RWPE1 (cell line): ENCODE measurements around the gene LTO1.

Experiments used
- CTCF ChIA-PET: fragments of 350-600 bp; sonication (Branson Sonifier 250); formaldehyde crosslinking; extraction: SDS; loops from one replicate; lab custom pipeline; 2021; lab: Yijun Ruan, JAX
- POLR2A ChIA-PET: fragments of 400-600 bp; formaldehyde crosslinking; extraction: SDS; loops from one replicate; lab custom pipeline; 2020; ENCODE audit warnings: antibody characterized with exemption; ENCODE audit not compliant: low non-redundant PET; lab: Yijun Ruan, JAX
- DNase-seq: peaks from one replicate; pipeline ENCODE4 v3.0.0; 2012; ENCODE audit warnings: low spot score
- H3K27ac ChIP-seq: fragments of 450-650 bp; 2 replicates; pipeline ENCODE4 v1.5.1; 2017
- CTCF ChIP-seq: fragments of 450-650 bp; conservative IDR thresholded peaks from 2 replicates; pipeline ENCODE4 v1.5.1; 2017; ENCODE audit warnings: low read depth, mild to moderate bottlenecking

LTO1 gene

GRCh38 chr11:69648679-69649575, 26.2 kb downstream of the LTO1 start:
- CTCF ChIA-PET, result interaction anchor here (0.6 to 1.3 kb wide), 2 partner anchors 548 kb away, joined by 4 to 5 read pairs; no protein-coding TSS in a partner anchor
- POLR2A ChIA-PET, result no interaction called here
- DNase-seq, result no peak
- peak overlapping the region; percentile 87 for H3K27ac ChIP-seq
- no peak for TF ChIP-seq CTCF

- H3K27ac ChIP-seq, result peak overlapping the region; percentile 87
- ChIA-PET POLR2A (no interaction called here), CTCF (no interaction called here)
- no peak for TF ChIP-seq CTCF
- DNase-seq, result no peak
Observed at GRCh38 chr11:69647761-69648497, 27.2 kb downstream of the LTO1 start.

GRCh38 chr11:69647390-69647748, 27.8 kb downstream of the LTO1 start:
- CTCF ChIA-PET, result interaction anchor here (5.1 kb wide), 1 partner anchor 546 kb away, joined by 69 read pairs; no protein-coding TSS in a partner anchor
- POLR2A ChIA-PET, result no interaction called here
- no peak for TF ChIP-seq CTCF
- H3K27ac ChIP-seq, result peak overlapping the region; percentile 87
- DNase-seq, result no peak

GRCh38 chr11:69646493-69647389, 28.4 kb downstream of the LTO1 start:
- ChIA-PET CTCF (interaction anchor here (1.2 to 5.1 kb wide), 2 partner anchors 23 to 545 kb away, joined by 3 to 69 read pairs; no protein-coding TSS in a partner anchor), POLR2A (no interaction called here)
- peak overlapping the region; percentile 87 for H3K27ac ChIP-seq

GRCh38 chr11:69645801-69646492, 29.2 kb downstream of the LTO1 start:
- CTCF ChIA-PET, result interaction anchor here (1.2 to 5.1 kb wide), 2 partner anchors 24 to 544 kb away, joined by 3 to 69 read pairs; no protein-coding TSS in a partner anchor
- POLR2A ChIA-PET, result no interaction called here
- no peak for DNase-seq
- TF ChIP-seq CTCF, result no peak
- peak overlapping the region; percentile 87 for H3K27ac ChIP-seq

More at GRCh38 chr11:69646493-69647389, 28.4 kb downstream of the LTO1 start:
- DNase-seq, result no peak
- no peak for TF ChIP-seq CTCF
